Esophagus muscularis mucosa (tissue), 4 donors: ENCODE data around the gene AP1S3. TPM values are rescaled to one million over a fixed set of nuclear protein-coding genes. Genes with fewer than 3 reads are reported as not detected.

ENCODE experiments used
- DNase-seq: peaks from one replicate; pipeline ENCODE4 v3.0.0-alpha.2; 2017; ENCODE audit errors: extremely low spot score
- H3K27ac ChIP-seq, 4 donors: fragments of 200-600 bp; sonication (generic); replicated peaks in 1 of 4; 1 replicate in 3 of 4; 2 replicates in 1 of 4; pipeline ENCODE4 v1.5.1; 2016 to 2019; ENCODE audit warnings: mild to moderate bottlenecking in 1 of 4
- H3K27me3 ChIP-seq, 4 donors: fragments of 200-600 bp; sonication (generic); one replicate each; pipeline versions ENCODE4 v1.5.1 to v1.6.0; 2016 to 2019
- H3K36me3 ChIP-seq, 4 donors: fragments of 200-600 bp; sonication (generic); one replicate each; pipeline ENCODE4 v1.5.1; 2016 to 2019
- H3K4me1 ChIP-seq, 4 donors: fragments of 200-600 bp; sonication (generic); one replicate each; pipeline ENCODE4 v1.5.1; 2016 to 2019
- H3K4me3 ChIP-seq, 4 donors: fragments of 200-600 bp; sonication (generic); 1 replicate in 2 of 4; 2 replicates in 2 of 4; pipeline ENCODE4 v1.5.1; 2016 to 2019; ENCODE audit warnings: mild to moderate bottlenecking in 4 of 4, moderate library complexity in 1 of 4
- H3K9me3 ChIP-seq, 4 donors: fragments of 200-600 bp; sonication (generic); 1 replicate in 3 of 4; 2 replicates in 1 of 4; pipeline ENCODE4 v1.5.1; 2016 to 2019
- CTCF ChIP-seq, 3 experiments: fragments of 200-600 bp in 2 of 3; fragments of 450-650 bp in 1 of 3; sonication (generic) in 2 of 3; IDR thresholded peaks; one replicate each; pipeline ENCODE4 v1.5.1; 2017 to 2019; ENCODE audit warnings: antibody characterized with exemption in 3 of 3, mild to moderate bottlenecking in 2 of 3, moderate library complexity in 1 of 3
- EP300 ChIP-seq: sonication (generic); formaldehyde crosslinking; IDR thresholded peaks from one replicate; pipeline ENCODE4 v1.6.1; 2017; ENCODE audit warnings: antibody characterized with exemption
- POLR2A ChIP-seq: fragments of 450-650 bp; IDR thresholded peaks from one replicate; pipeline ENCODE4 v1.6.1; 2017; ENCODE audit warnings: antibody characterized with exemption, moderate library complexity, mild to moderate bottlenecking, low read depth
- POLR2AphosphoS5 ChIP-seq, 2 donors: sonication (generic); formaldehyde crosslinking; IDR thresholded peaks; one replicate each; pipeline ENCODE4 v1.6.1; 2017; ENCODE audit warnings: antibody characterized with exemption in 2 of 2
- WGBS: methylation state at CpG from one replicate; pipeline ENCODE4 v1.1.5; 2018; 5-methylcytosine and 5-hydroxymethylcytosine counted together
- intact Hi-C: fragments of 100-400 bp; cut with DNase I; formaldehyde crosslinking; loops from one replicate; pipeline ENCODE4 v1.15.1; 2023
- total RNA-seq, 4 donors: library from RNA; depleted of rRNA; stranded (reverse); fragments of >200 nt; gene quantifications; one replicate each; pipeline versions ENCODE4 v1.1.0 to v1.2.1, GENCODE V29; 2016

The AP1S3 gene
- total RNA-seq, 4 donors from 2014 or later: 0.40 to 2.7 (median 0.85) TPM

GRCh38 chr2:223787358-223787757 is 50.0 kb downstream of the AP1S3 start:
- no peaks in the 10 kb centered on the region for H3K27me3 ChIP-seq
- H3K4me1 ChIP-seq: no peaks in the 10 kb centered on the region
- 88% methylated on average over 2 of the region's 2 CpGs for WGBS
- no peak overlapping the region for H3K27ac ChIP-seq
- no peaks in the 10 kb centered on the region for H3K36me3 ChIP-seq
- TF ChIP-seq EP300 (no peak), POLR2AphosphoS5 (IDR thresholded peaks at IDR 0.05) (no peak), POLR2A (no peak), CTCF (IDR thresholded peaks at IDR 0.05) (no peak)
- H3K4me3 ChIP-seq: no peak overlapping the region
- no peaks in the 10 kb centered on the region for H3K9me3 ChIP-seq
- no peak for DNase-seq
- intact Hi-C loops: no loop called here

- H3K4me1 ChIP-seq: no peaks in the 10 kb centered on the region
- 91% methylated on average over 4 of the region's 4 CpGs for WGBS
- no peaks in the 10 kb centered on the region for H3K36me3 ChIP-seq
- DNase-seq: no peak
- TF ChIP-seq CTCF (IDR thresholded peaks at IDR 0.05) (no peak), POLR2AphosphoS5 (IDR thresholded peaks at IDR 0.05) (no peak), POLR2A (no peak), EP300 (no peak)
- H3K4me3 ChIP-seq: no peak overlapping the region
- H3K27me3 ChIP-seq: no peaks in the 10 kb centered on the region
- no peaks in the 10 kb centered on the region for H3K9me3 ChIP-seq
- intact Hi-C loops: no loop called here
- no peak overlapping the region for H3K27ac ChIP-seq
Observed at GRCh38 chr2:223786943-223787342, 50.4 kb downstream of the AP1S3 start.

- no peaks in the 10 kb centered on the region for H3K4me1 ChIP-seq
- H3K9me3 ChIP-seq: no peaks in the 10 kb centered on the region
- DNase-seq: no peak
- no peak overlapping the region for H3K27ac ChIP-seq
- no peak overlapping the region for H3K4me3 ChIP-seq
- H3K27me3 ChIP-seq: no peaks in the 10 kb centered on the region
- H3K36me3 ChIP-seq: no peaks in the 10 kb centered on the region
- intact Hi-C loops: no loop called here
- WGBS: 92% methylated on average over 5 of the region's 5 CpGs
- no peak for TF ChIP-seq POLR2AphosphoS5 (IDR thresholded peaks at IDR 0.05)
Observed at GRCh38 chr2:223786236-223786635, 51.1 kb downstream of the AP1S3 start.

- H3K9me3 ChIP-seq: no peaks in the 10 kb centered on the region
- H3K36me3 ChIP-seq: no peaks in the 10 kb centered on the region
- no peak overlapping the region for H3K27ac ChIP-seq
- WGBS: 82% methylated on average over 5 of the region's 5 CpGs
- TF ChIP-seq POLR2A (no peak), CTCF (IDR thresholded peaks at IDR 0.05) (no peak), POLR2AphosphoS5 (IDR thresholded peaks at IDR 0.05) (no peak), EP300 (no peak)
- intact Hi-C loops: no loop called here
- no peak overlapping the region for H3K4me3 ChIP-seq
- no peaks in the 10 kb centered on the region for H3K4me1 ChIP-seq
- no peaks in the 10 kb centered on the region for H3K27me3 ChIP-seq
- DNase-seq: no peak
Observed at GRCh38 chr2:223784221-223784772, 53.1 kb downstream of the AP1S3 start.

GRCh38 chr2:223782629-223783028 is 54.8 kb downstream of the AP1S3 start:
- TF ChIP-seq CTCF (IDR thresholded peaks at IDR 0.05): no peak
- no peak for TF ChIP-seq POLR2AphosphoS5 (IDR thresholded peaks at IDR 0.05)
- no peak for TF ChIP-seq EP300
- no peak for TF ChIP-seq POLR2A
- H3K4me3 ChIP-seq: no peak overlapping the region
- H3K36me3 ChIP-seq: no peaks in the 10 kb centered on the region
- no peaks in the 10 kb centered on the region for H3K9me3 ChIP-seq
- H3K27ac ChIP-seq: no peak overlapping the region
- H3K4me1 ChIP-seq: no peaks in the 10 kb centered on the region
- H3K27me3 ChIP-seq: no peaks in the 10 kb centered on the region
- 71% methylated on average over 3 of the region's 3 CpGs for WGBS
- intact Hi-C loops: no loop called here
- DNase-seq: no peak
